Lower leg skin (tissue), 3 donors: ENCODE results near the gene RIPK4.

Source experiments
- POLR2A ChIP-seq, 2 donors: fragments of 450-650 bp; IDR thresholded peaks; one replicate each; pipeline ENCODE4 v1.6.1; 2016 to 2017; ENCODE audit warnings: antibody characterized with exemption in 2 of 2, mild to moderate bottlenecking in 1 of 2, moderate library complexity in 1 of 2
- TF ChIP-seq, protein P1 (sequence below), 3 donors: fragments of 450-650 bp; IDR thresholded peaks; one replicate each; pipeline ENCODE4 v1.5.1; 2016; ENCODE audit warnings: antibody characterized with exemption in 3 of 3, mild to moderate bottlenecking in 3 of 3, moderate library complexity in 2 of 3

DNA sequence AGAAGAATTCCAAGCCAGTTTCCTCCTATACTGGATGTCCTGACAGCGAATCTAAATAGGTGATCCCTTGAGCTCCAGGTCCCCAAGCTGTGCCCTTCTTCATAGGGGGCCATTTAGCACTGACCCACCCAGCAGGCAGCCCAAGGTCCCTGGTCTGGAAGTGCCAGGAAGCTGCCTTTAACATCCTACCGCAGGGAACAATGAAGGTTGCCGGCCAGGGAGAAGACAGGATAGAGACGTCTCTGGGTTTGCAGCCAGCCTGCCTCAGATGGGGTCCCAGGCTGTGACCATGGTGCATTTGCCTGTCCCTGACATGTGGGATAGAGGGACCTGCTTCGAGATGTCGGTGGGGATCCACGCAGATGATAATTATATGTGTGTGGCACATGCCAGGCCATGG, 2.7 kb upstream of the RIPK4 start:
- TF ChIP-seq POLR2A (IDR thresholded peaks at IDR 0.05): no peak
- TF ChIP-seq, protein P1, sequence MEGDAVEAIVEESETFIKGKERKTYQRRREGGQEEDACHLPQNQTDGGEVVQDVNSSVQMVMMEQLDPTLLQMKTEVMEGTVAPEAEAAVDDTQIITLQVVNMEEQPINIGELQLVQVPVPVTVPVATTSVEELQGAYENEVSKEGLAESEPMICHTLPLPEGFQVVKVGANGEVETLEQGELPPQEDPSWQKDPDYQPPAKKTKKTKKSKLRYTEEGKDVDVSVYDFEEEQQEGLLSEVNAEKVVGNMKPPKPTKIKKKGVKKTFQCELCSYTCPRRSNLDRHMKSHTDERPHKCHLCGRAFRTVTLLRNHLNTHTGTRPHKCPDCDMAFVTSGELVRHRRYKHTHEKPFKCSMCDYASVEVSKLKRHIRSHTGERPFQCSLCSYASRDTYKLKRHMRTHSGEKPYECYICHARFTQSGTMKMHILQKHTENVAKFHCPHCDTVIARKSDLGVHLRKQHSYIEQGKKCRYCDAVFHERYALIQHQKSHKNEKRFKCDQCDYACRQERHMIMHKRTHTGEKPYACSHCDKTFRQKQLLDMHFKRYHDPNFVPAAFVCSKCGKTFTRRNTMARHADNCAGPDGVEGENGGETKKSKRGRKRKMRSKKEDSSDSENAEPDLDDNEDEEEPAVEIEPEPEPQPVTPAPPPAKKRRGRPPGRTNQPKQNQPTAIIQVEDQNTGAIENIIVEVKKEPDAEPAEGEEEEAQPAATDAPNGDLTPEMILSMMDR (IDR thresholded peaks at IDR 0.05): no peak
